Mesenteric fat pad (tissue), 1 donor: ENCODE data around the gene FBN2. TPM values are rescaled to one million over a fixed set of nuclear protein-coding genes. Genes with fewer than 3 reads are reported as not detected.

ENCODE experiments used
- DNase-seq: peaks from one replicate; pipeline ENCODE4 v3.0.0-alpha.2; 2020; ENCODE audit warnings: low spot score
- long read RNA-seq: library from polyadenylated mRNA; unstranded; transcript quantifications from one replicate; pipeline ENCODE4 v2.0.0, GENCODE V29; 2020
- total RNA-seq: library from RNA; stranded (reverse); fragmentation: NEBNext Ultra II Directional; extraction: Animal tissue kit (Norgen Biotek cat#: 25700); gene quantifications from one replicate; pipeline ENCODE4 v1.2.1, GENCODE V29; 2021
- donor health status: DM: yes; HTN: yes; CAD: no.

FBN2 gene
- 1.4 TPM for total RNA-seq
- long read RNA-seq = 0 reads

DNA sequence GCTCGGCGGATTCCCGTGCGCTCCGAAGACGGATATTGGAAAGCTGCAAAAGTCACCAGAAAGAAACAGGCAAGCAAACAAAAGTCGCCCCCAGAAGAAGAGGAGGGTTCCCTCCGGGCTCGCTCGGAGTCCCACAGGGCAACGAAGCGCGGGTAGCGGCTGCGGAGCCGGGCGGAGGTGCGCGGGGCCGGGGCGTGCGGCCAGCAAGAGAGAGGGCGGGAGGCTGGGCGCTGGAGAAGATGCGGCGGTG, at the start of gene FBN2:
TSS of gene FBN2 (minus strand) at position 246 of the 250 bp plus-strand sequence. CDS start 642 bp downstream, outside the sequence.
- no peak for DNase-seq

DNA sequence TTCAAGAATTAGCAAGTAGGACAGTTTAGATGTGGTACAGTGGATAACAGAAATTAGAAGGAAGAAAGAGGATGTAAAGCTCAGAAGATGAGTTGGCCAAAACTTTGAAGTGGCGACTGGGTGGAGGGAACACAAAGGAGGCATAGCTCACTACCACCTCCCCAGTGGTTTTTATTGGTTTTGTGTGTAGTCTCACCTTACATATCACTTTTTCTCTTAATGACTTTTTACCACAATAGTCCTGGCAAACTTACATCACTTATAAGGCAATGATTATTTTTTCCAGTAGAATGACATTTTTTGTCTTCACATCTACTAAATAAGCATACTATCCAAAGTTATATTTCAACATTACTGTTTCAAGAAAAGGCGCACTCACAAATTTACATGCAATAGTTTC, 49.2 kb upstream of the FBN2 start:
- no peak for DNase-seq

DNA sequence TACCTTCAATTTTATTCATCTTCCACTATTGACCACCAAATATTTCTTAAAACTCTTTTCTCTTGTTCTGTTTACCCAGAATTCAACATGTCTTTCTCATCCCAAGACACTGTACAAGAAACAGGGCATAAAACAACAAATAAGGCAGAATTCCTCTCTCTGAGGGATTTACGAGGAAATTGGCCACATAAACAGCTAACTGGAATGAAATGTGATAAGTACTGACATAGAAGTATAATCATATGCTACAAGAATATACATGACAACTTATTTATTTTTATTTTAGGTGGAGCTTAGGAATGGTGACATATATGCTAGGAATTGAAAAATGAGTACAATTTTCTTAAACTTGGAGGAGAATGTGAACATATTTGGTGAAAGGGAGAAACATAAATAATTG, 48.8 kb upstream of the FBN2 start:
- no peak for DNase-seq

DNA sequence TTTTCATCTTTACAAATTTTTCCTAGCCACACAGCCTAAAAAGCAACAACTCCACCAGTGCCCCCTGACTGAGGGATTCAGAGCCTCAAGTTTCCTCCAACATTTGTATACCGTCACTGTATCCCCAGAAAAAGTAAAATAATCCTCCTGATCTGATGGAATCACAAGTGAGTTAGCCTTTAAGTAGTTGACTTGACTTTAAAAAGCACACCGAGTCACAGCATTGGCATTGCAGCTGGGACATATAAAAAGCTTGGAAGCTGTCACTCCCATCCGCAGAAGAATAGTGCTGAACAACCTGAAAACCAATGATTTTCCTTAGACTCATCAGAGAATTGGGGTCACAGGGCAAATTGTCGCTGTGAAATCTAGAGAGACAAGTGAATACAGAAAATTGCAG, 41.6 kb upstream of the FBN2 start:
- DNase-seq = no peak

DNA sequence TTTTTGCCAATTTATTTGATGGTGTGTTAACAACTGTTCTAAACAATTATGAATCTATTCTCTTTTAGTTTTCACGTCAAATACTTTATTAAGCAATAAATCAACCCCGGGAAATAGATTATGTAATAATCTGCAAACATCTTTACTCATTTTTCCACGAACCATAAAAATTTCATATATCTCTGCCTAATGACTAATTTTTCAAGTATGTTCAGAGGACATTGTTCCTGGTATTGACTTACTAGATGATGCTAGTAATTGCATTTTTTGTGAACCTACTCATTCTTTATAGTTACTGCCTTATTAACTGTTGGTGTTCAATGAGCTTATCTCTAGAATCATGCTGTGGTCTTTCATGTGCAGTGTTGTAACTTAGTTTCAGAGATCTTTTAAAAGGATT, 41.0 kb upstream of the FBN2 start:
- DNase-seq = no peak

DNA sequence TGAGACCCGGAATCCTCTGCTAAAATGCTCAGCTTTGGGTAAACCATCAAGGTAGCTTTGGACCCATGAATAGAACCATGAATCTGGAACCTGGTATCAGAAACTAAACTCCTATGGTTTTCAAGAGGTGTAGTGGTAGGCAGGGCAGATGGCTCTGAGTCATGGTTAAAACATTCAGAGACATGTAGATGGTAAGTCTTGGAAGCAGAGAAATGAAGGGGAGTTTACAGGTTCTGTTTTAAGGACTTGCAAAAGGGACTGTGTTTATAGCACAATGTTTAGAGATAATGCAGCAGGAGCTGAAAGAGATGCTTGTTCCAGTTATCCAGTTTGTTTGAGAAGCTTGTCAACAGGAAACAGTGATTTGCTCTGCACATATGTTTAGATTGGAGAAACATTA, 36.0 kb upstream of the FBN2 start:
- no peak for DNase-seq

DNA sequence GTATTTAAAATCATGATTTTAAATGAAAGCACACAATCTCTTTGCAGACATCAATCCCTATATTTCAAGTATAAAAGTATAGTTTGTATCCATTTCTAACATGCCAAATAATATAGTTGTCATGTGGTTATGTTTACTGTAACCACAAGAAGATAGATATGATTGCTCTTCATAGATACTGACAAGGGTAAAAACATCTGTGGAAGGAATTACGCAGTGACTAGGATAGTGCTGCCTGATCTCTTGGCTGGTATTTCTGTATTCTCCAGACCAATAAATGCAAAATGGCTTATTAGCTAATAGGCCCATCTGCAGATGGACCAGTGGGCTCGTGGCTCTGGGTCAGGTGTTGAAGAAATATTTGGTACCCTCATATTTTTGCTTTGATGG, 34.9 kb upstream of the FBN2 start:
- DNase-seq = no peak

DNA sequence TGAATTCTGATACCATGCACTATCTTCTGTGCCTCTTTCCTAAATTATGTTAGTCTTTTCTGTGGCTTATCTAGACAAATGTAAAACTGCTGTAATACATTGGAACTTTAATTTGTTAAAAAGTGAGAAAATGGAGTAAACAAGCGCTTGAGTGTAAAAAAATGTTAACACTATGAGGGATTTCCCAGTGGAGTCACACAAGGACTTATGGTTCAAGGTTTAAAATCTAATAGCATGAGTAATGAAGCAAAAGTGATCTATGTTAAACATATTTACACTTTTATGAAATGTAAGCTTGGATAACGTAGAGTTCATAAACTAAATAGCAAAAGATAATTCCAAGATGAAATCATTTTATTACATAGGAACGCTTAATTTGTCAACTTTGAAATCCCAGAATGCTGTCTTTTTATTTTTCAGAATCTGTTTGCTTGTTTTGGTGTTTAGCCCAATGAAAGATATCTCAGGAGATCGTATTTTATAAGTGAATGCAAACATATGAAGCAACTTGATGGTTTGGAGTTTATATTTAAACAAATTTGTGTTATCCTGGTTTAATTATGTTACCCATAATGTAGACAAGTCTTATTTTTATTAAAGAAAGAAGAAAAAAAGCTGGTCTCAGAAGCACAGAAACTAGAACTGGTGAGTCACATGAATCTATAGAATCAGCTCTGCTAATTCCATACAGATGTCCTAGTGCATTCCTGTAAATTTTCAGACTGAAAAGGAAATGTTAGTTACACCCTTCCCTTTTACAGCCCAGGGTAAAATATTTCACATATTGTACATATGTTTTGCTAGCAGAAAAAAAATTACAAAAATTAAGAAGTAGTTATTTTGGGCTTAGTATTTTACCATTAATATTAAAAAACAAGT, 34.2 kb upstream of the FBN2 start:
- DNase-seq = no peak

DNA sequence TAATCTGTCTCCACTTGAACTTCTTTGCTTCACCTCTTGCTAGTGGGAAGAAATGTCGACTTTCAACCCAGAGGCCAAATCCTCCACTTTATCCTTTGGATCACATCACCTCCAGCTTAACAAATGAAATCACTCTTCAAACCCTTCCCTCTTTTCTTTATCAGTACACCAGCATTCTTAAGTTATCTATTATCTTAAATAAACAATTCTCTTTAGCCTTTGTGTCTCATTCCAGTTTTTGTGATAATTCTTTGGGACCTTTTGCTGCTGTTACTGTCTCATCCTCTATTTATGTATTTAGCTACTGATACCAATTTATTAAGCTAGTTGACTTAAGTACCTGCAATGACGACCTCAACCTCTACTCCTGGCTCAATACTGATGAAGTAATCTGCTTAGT, 28.1 kb upstream of the FBN2 start:
- no peak for DNase-seq

DNA sequence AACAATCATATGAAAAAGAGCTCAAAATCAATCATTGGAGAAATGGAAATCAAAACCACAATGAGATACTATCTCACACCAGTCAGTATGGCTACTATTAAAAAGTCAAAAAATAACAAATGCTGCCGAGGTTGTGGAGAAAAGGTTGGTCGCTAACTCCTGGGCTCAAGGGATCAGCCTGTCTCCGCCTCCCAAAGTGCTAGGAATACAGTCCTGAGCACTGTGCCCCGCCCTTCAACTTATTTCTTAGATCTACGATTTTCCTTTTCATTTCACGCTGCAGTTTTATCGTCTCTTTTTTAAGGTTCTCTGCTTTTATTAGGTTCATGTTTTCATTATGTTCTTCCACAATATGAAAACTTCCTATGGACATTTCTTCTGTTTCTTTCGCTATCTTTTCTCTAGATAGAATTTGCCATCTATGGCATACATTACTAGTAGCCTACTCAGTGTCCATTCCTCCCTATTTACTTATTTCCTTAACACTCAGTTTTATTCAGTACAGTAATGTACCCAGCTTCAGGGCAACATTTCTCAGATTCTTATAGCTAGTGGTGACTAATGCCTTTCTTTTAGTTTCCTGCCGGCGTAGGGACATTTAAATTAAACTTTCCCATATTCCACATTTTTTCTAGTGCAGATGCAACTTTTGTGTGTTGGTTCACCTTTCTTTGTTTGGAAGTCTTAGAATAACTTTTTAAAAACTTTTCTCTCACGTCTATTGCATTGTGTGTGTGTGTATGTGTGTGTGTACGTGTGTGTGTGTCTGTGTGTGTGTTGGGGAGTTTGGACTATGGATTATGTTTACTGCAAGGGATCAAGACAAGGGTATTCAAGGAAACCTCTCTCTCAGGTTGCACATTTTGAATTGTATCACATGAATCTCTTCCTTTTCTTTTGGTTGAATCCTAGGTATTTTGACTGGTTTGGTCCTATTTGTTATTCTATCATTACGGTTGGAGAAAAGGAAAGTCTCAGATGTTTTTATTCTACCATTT, 21.6 kb upstream of the FBN2 start:
- no peak for DNase-seq

DNA sequence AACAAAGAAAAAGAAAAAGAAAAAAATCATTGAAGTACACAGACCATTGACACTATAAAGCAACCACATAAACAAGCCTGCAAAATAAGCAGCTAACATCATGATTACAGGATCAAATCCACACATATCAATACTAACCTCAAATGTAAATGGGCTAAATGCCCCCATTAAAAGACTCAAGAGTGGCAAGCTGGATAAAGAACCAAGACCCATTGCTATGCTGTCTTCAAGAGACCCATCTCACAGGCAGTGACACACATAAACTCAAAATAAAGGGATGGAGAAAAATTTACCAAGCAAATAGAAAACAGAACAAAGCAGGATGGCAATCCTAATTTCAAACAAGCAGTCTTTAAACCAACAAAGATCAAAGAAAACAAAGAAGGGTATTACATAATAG, 15.7 kb upstream of the FBN2 start:
- no peak for DNase-seq

DNA sequence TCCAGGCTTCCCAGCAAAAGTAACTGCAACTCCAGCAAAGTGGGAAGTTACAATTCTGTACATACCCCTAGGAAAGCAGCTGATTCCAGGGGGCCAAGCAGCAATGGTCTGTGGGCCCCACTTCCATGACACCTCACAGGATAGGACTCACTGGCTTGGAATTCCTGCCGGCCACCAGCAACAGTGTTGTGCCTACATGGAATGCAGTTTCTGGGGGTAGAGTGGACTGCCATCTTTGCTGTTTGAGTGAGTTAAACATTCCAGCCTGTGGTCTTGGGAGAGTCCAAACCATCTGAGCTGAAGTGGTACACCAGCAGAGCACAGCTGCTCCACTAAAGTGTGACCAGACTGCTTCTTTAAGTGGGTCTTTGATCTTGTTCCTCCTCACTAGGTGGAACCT, 13.4 kb upstream of the FBN2 start:
- no peak for DNase-seq

DNA sequence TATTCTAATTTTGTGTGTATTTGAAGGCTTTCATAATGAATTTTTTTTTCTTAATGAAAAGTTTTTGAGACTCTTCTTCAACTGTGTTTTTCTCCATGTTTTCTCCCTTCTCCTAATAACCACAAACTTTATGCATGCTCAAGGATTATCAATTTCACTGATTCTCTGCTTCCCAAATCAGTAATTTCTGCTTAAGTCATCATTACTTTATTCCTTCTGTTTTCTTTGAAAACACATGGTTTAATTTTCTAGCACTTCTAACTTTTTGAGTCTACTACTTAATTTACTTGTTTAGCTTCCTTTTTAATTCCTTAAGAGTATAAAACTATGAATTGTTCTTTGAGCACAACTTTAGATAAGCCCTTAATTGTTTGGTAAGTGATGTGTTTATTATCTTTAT, 11.5 kb upstream of the FBN2 start:
- no peak for DNase-seq

DNA sequence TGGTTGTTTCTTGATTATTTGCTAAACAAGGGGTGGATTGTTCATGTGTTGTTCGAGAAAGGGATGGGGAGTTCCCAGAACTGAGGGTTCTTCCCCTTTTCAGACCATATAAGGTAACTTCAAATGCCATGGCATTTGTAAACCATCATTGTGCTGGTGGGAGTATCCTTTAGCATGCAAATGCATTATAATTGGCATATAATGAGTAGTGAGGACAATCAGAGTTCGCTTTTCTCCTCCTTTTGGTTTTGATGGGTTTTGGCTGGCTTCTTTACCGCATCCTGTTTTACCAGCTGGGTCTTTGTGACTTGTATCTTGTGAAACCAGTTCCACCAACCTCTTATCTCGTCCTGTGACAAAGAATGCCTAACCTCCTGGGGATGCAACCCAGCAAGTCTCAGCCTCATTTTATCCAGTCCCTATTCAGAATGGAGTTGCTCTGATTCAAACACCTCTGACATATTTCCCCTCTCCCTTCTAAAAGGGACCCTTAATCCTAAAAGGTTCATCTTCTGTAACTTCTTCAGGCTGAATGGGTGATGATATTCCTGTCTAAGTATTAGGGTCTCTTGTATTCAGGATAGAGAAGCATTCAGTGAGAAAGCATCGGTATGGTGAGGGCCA, 8.7 kb upstream of the FBN2 start:
- no peak for DNase-seq

DNA sequence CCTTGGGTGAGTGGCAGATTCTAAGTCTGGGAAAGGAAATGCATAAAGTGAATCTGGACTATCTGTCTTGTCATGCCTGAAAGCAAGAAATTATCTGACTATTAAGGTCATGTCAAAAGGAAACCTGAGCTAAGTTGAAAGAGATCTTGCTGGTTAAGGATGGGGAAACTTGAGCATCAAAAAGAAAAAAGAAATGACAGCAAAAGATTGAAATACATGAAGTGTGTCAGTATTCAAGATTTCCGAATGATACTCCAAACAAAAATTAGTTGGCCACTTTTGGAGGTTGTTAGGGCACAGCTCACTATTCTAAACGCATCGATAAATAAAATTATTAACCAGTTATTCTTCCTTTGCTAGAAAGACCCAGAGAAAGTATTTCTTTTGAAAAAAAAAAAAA, 3.3 kb upstream of the FBN2 start:
- no peak for DNase-seq

DNA sequence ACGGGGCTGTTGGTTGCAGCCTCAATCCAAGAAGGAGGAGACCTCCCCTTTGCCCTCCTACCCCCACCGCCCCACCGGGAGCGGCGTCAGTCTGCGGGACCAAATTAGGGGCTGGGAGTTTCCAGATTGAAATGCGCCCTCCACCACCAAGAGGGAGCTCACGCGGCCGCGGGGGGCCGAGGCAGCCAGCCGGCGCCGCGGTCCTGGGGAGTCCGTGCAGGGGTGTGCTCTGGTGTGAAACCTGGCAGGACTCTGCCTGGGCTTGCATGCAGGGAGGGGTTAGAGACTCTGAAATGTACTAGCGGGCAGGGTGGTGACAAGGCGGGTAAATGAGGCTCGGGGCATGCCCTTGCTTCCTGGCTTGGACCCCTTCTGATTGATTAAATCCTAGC, 989 bp upstream of the FBN2 start:
- no peak for DNase-seq

DNA sequence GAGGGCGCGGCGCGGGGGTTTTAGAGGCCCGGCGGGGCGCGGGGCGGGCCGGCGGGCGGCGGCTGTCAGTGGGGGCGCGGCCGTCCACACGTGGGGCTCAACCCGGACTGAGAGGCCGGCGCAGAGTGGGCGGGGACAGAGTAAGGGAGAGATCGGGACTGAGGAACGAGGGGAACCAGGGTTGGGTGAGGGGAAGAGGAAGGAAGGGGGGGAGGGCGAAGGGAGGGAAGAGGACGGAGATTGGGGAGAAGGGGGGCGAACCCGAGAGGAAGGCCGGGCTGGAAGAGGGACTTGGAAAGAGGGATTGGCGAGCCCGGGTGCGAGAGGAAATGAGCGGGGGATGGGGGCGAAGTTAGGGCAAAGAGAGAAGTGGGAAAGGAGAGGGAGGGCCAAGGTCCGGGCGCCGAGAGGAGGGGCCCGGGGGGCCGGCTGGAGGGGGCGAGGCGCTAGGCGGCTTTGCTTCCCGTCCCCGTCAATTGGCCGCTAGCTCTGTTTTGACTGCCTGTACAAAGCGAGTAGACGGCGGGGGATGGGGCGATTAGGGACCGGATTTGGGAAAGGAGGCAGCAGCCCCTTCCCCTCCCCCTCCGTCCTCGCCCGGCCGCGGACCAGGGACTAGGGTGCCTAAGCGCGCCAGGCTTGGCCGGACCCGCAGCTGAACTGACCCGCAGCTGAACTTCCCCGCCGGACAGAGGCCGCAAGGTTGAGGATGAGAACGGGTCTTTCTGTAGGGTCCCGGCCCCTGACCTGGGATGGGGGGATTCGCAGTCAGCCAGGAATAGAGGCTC, 399 bp upstream of the FBN2 start:
- no peak for DNase-seq

DNA sequence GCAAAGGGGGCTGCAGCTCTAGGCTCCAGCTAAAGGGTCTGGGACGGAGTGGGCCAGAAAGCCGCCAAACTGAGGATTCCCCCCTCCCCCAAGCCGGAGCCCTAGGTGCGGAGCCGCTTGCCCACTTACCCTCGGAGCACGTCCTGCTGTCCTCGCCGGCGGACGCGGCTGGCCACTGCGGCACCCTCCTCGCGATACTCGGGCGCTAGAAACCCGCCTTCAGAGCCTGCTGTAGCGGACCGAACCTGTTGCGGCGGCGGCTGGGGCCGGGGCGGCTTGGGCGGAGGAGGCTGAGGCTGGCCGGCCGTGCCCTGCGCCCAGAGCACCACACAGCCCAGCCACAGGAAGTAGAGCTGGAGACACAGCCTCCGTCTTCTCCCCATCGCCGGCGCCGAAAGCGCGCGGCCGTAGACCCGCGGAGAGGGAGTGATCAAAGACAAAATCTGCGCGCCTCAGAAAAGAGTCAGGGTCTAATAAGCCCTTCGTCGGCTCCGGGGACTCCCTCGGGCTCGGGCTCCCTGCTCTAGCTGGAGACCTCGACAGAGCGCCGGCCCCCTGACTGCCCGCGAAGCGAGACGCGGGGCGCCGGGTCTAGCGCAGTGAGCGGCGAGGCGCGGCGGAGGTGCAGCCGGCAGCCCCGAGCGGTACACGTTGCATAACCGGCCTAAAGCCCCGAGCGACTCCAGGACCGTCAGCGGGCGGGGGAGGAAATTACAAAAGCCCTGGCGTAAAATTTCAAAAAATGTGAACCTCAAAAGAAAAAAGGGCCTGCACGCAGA, 635 bp downstream of the FBN2 start:
- DNase-seq = no peak

DNA sequence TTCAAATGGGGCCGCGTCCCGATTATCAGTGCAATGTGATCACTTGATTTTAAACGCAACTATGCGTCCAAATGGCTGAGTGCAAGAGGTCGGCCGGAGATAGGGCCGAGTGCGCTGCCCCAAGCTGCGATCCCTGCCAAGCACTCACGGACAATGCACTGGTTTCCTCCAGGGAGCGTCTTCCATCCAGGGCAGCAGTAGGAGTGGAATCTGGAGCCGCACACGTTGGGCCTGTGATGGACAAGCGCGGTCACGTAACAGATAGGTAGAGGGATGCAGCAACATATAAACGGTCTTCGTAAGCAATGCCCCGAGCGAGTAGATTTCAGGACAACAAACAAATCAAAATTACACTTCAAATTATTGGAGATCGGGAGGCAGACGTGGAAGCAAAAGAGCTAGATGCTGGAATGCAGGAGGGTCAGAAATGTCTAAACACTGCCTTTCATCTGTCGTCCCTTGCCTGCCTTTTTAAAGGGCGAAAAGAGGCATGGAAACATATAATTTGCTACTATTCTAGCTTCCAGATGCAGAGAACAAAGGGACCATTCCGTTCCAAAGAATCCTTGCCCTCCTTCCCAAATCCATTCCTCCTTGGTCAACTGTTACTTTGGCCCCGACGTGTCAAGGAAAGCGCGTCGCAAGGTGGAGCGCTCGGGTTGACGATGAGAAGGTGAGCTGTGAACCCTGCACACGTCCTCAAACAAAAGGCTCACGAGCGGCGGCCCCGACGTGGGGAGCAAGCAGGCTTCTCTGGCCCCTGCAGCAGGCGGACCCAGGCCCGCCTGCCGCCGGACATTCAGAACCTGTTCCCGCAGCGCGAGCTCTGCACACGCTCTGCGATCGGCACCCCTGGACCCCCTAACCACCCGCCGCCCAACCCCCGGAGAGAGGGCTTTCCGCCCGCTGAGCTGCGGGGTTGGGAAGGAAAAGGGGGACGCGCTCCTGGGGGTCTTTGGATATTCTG, 1.5 kb downstream of the FBN2 start:
- DNase-seq = no peak
